Parathyroid adenoma (tissue), 2 donors: ENCODE measurements around the gene CFAP97D2.
"Not testable (repeated sequence)": the region's sequence is repeated elsewhere in the genome, so short reads cannot be mapped to it uniquely, and the experiment has no call there.

Source experiments
- H2AFZ ChIP-seq: fragments of 300-600 bp; sonication (generic); one replicate; pipeline ENCODE4 v1.7.0; 2017; ENCODE audit warnings: antibody characterized with exemption, mild to moderate bottlenecking
- H3K27ac ChIP-seq: fragments of 300-600 bp; sonication (generic); one replicate; pipeline ENCODE4 v1.7.0; 2017
- H3K27me3 ChIP-seq: fragments of 300-600 bp; sonication (generic); one replicate; pipeline ENCODE4 v1.7.0; 2017; ENCODE audit warnings: low read length; ENCODE audit not compliant: control insufficient read depth, insufficient read depth
- H3K36me3 ChIP-seq: fragments of 300-600 bp; sonication (generic); one replicate; pipeline ENCODE4 v1.7.0; 2017; ENCODE audit warnings: low read length; ENCODE audit not compliant: control insufficient read depth, insufficient read depth
- H3K4me1 ChIP-seq: fragments of 300-600 bp; sonication (generic); one replicate; pipeline ENCODE4 v1.7.0; 2017; ENCODE audit warnings: control low read depth
- H3K4me2 ChIP-seq: fragments of 300-600 bp; sonication (generic); one replicate; pipeline ENCODE4 v1.7.0; 2017; ENCODE audit warnings: low read length
- H3K4me3 ChIP-seq: fragments of 300-600 bp; sonication (generic); one replicate; pipeline ENCODE4 v1.7.0; 2017; ENCODE audit warnings: low read depth, low read length
- H3K79me2 ChIP-seq: fragments of 300-600 bp; sonication (generic); one replicate; pipeline ENCODE4 v1.7.0; 2017; ENCODE audit warnings: control low read depth
- H3K9ac ChIP-seq: fragments of 300-600 bp; sonication (generic); one replicate; pipeline ENCODE4 v1.7.0; 2017; ENCODE audit warnings: mild to moderate bottlenecking
- H3K9me3 ChIP-seq: fragments of 300-600 bp; sonication (generic); one replicate; pipeline ENCODE4 v1.7.0; 2017; ENCODE audit warnings: low read length; ENCODE audit not compliant: control insufficient read depth
- TF ChIP-seq, protein P1 (sequence below): fragments of 300-600 bp; sonication (generic); IDR thresholded peaks from one replicate; pipeline ENCODE4 v1.7.0; 2017; ENCODE audit warnings: antibody characterized with exemption, mild to moderate bottlenecking
- donor health status: primary hyperparathyroidism.

CFAP97D2 gene

DNA sequence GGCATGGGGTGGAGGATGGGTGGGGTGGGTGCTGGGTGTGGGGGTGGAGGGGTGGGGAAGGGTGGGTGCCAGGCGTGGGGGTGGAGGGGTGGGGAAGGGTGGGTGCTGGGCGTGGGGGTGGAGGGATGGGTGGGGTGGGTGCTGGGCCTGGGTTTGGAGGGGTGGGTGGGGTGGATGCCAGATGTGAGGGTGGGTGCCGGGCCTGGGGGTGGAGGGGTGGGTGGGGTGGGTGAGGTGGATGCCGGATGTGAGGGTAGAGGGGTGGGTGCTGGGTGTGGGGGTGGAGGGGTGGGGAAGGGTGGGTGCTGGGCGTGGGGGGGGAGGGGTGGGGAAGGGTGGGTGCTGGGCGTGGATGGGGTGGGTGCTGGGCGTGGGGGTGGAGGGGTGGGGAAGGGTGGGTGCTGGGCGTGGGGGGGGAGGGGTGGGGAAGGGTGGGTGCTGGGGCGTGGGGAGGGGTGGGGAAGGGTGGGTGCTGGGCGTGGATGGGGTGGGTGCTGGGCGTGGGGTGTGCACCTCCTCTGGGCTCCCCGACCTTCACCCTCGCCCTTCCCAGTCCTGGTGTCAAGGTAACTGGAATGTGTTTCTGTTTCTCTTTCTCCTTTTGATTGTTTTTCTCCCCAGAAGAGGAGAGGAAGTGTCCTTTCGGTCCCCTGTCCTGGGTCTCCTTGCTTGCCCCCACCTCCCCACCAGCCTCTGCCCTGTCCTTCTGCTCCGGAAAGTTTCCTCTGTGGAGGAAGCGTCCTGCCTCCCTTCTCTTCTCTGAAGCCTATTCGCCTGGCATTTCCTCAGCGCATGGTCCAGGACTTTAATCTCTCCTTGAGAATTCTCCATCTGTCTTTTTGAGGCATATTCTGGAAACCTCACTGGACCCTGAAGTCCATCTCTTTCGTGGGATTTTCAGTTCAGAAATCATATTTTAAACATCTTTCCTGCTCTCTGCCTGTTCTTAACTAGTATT lies 22.9 kb upstream of the CFAP97D2 start:
- Histone ChIP-seq H3K27ac (no peak overlapping the region), H3K4me3 (no peak overlapping the region), H3K4me1 (no peaks in the 10 kb centered on the region), H3K36me3 (no peaks in the 10 kb centered on the region), H3K9me3 (no peaks in the 10 kb centered on the region), H2AFZ (no peak overlapping the region), H3K4me2 (no peak overlapping the region), H3K27me3 (no peaks in the 10 kb centered on the region), H3K9ac (no peak overlapping the region), H3K79me2 (no peaks in the 10 kb centered on the region)
- TF ChIP-seq, protein P1, sequence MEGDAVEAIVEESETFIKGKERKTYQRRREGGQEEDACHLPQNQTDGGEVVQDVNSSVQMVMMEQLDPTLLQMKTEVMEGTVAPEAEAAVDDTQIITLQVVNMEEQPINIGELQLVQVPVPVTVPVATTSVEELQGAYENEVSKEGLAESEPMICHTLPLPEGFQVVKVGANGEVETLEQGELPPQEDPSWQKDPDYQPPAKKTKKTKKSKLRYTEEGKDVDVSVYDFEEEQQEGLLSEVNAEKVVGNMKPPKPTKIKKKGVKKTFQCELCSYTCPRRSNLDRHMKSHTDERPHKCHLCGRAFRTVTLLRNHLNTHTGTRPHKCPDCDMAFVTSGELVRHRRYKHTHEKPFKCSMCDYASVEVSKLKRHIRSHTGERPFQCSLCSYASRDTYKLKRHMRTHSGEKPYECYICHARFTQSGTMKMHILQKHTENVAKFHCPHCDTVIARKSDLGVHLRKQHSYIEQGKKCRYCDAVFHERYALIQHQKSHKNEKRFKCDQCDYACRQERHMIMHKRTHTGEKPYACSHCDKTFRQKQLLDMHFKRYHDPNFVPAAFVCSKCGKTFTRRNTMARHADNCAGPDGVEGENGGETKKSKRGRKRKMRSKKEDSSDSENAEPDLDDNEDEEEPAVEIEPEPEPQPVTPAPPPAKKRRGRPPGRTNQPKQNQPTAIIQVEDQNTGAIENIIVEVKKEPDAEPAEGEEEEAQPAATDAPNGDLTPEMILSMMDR: no peak

DNA sequence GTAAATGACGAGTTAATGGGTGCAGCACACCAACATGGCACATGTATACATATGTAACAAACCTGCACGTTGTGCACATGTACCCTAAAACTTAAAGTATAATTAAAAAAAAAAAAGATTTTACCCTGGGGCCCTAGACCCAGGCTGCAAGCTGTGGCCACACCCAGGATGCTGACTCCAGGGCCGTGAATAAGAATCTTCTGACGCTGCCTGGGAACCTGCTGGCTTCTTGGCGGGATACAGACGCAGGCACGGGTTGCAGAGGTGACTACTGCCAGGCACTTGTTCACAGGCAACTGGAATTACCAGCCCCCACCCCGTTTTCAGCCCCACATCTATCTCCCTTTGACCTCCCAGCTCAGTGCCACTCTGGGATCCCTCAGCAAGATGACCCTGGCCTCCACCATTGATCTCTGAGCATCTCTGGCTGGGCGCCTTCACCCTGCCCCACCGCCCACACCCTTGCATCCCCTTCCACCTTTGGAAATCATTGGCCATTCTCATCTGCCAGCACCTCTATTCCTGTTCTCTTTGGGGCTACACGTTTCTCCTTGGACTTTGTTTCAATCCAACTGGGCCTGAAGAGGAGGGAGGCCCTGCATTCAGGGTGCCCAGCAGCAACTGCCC lies 21.1 kb upstream of the CFAP97D2 start:
- Histone ChIP-seq H3K4me1 (no peaks in the 10 kb centered on the region), H3K36me3 (no peaks in the 10 kb centered on the region), H3K79me2 (no peaks in the 10 kb centered on the region), H3K27ac (no peak overlapping the region), H3K9me3 (no peaks in the 10 kb centered on the region), H2AFZ (no peak overlapping the region), H3K4me2 (no peak overlapping the region), H3K4me3 (no peak overlapping the region), H3K9ac (no peak overlapping the region), H3K27me3 (no peaks in the 10 kb centered on the region)
- TF ChIP-seq, protein P1: no peak

DNA sequence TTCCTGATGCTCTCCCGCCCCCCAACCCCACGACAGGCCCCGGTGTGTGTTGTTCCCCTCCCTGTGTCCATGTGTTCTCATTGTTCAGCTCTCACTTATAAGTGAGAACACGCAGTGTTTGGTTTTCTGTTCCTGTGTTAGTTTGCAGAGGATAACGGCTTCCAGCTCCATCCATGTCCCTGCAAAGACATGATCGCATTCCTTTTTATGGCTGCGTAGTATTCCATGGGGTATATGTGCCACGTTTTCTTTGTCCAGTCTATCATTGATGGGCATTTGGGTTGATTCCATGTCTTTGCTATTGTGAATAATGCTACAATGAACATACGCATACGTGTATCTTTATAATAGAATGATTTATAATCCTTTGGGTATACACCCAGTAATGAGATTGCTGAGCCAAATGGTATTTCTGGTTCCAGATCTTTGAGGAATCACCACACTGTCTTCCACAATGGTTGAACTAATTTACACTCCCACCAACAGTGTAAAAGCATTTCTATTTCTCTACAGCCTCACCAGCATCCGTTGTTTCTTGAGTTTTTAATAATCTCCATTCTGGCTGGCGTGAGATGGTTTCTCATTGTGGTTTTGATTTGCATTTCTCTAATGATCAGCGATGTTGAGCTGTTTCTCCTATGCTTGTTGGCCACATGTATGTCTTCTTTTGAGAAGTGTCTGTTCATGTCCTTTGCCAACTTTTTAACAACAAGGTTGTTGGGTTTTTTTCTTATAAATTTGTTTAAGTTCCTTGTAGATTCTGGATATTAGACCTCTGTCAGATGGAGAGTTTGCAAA lies 20.0 kb upstream of the CFAP97D2 start:
- not testable (repeated sequence) for H3K4me3 ChIP-seq, H3K27me3 ChIP-seq, H3K79me2 ChIP-seq, H3K36me3 ChIP-seq, H3K9me3 ChIP-seq, H2AFZ ChIP-seq, H3K4me2 ChIP-seq, H3K4me1 ChIP-seq, H3K9ac ChIP-seq, H3K27ac ChIP-seq

DNA sequence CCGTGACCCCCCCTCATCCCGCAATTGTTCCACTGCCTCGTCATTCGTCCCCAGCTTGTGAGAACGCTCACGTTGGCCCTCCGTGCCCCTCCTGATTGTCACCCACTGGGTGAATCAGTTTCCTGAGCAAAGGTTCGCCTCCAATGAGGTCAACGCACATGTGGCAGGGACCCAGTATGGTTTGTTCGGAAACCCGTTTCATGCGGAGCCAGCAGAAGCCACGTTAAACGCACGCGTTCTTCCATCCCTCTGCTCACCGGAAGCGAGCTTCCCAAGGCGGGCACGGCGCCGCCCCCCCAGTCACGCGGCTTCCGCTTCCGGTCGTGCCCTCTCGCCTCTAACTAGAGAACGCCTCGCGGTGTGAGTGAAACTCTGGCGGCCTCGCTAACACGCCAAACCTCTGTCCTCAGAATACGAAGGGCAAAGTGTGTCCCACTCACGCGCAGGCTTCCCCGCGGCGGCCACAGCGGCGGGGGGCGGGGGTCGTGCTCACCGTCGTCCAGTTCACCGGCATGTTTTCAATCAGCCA lies 18.0 kb upstream of the CFAP97D2 start:
- H3K27me3 ChIP-seq: no peaks in the 10 kb centered on the region
- TF ChIP-seq, protein P1: no peak
- no peak overlapping the region for H3K4me2 ChIP-seq
- H3K9ac ChIP-seq: no peak overlapping the region
- no peaks in the 10 kb centered on the region for H3K79me2 ChIP-seq
- no peak overlapping the region for H3K27ac ChIP-seq
- no peaks in the 10 kb centered on the region for H3K4me1 ChIP-seq
- H3K4me3 ChIP-seq: no peak overlapping the region
- no peak overlapping the region for H2AFZ ChIP-seq
- H3K36me3 ChIP-seq: no peaks in the 10 kb centered on the region
- H3K9me3 ChIP-seq: no peaks in the 10 kb centered on the region
